H1 (cell line): Measurements from ENCODE around the gene CACNA1C. TPM values are rescaled to one million over a fixed set of nuclear protein-coding genes. Genes with fewer than 3 reads are reported as not detected.

Source experiments
- CTCF ChIA-PET: fragments of 300-600 bp; sonication (Branson Sonifier 250); formaldehyde crosslinking; loops from one replicate; lab custom pipeline; 2021; ENCODE audit not compliant: partially characterized antibody; lab: Charles Lee
- POLR2A ChIA-PET: fragments of 300-600 bp; sonication (Branson Sonifier 250); formaldehyde crosslinking; loops from one replicate; lab custom pipeline; 2021; ENCODE audit warnings: inconsistent platforms; ENCODE audit not compliant: partially characterized antibody; lab: Charles Lee
- DNase-seq, 2 experiments: peaks; one replicate each; pipeline versions ENCODE4 v3.0.0 to v3.0.0-alpha.2; 2010 to 2022; ENCODE audit warnings: low spot score in 2 of 2, low read depth in 1 of 2, mixed read lengths in 1 of 2
- FAIRE-seq: peaks from 2 replicates; lab custom pipeline; 2011; peaks lifted over from hg19 to GRCh38; lab: Jason Lieb, UNC
- H2AFZ ChIP-seq: 2 replicates; pipeline ENCODE4 v1.8.1; 2012; ENCODE audit warnings: low read length, inconsistent platforms
- H2AK5ac ChIP-seq: 2 replicates; pipeline ENCODE4 v1.6.1; 2013; ENCODE audit warnings: low read depth, low read length
- H2BK120ac ChIP-seq: replicated peaks from 2 replicates; pipeline ENCODE3; 2013; ENCODE audit warnings: low read depth, low read length, inconsistent platforms
- H2BK12ac ChIP-seq: 2 replicates; pipeline ENCODE4 v1.6.1; 2013; ENCODE audit warnings: low read depth, low read length
- H2BK15ac ChIP-seq: 2 replicates; pipeline ENCODE4 v1.6.1; 2013; ENCODE audit warnings: low read length
- H2BK20ac ChIP-seq: 2 replicates; pipeline ENCODE4 v1.6.1; 2013; ENCODE audit warnings: low read length
- H2BK5ac ChIP-seq: 2 replicates; pipeline ENCODE4 v1.6.1; 2013; ENCODE audit warnings: low read depth, low read length
- H3K14ac ChIP-seq: 2 replicates; pipeline ENCODE4 v1.6.1; 2013; ENCODE audit warnings: inconsistent platforms; ENCODE audit not compliant: insufficient read length
- H3K18ac ChIP-seq: 2 replicates; pipeline ENCODE4 v1.6.1; 2013; ENCODE audit warnings: low read length; ENCODE audit errors: extremely low read depth
- H3K23ac ChIP-seq: 2 replicates; pipeline ENCODE4 v1.6.1; 2013; ENCODE audit warnings: inconsistent platforms; ENCODE audit not compliant: insufficient read length
- H3K23me2 ChIP-seq: 2 replicates; pipeline ENCODE4 v1.6.1; 2013; ENCODE audit warnings: low read depth, low read length
- H3K27ac ChIP-seq: 2 replicates; pipeline ENCODE4 v1.6.1; 2011; ENCODE audit warnings: low read depth, low read length, inconsistent platforms
- H3K27me3 ChIP-seq, 4 experiments: replicated peaks in 1 of 4; 1 replicate in 1 of 4; 2 replicates in 3 of 4; pipeline versions ENCODE4 v1.6.1 to v1.8.1; 2011 to 2013; ENCODE audit warnings: low read length in 3 of 4, mild to moderate bottlenecking in 3 of 4, inconsistent platforms in 2 of 4, mixed read lengths in 2 of 4, moderate library complexity in 1 of 4; ENCODE audit not compliant: control insufficient read depth in 3 of 4, insufficient read depth in 3 of 4; ENCODE audit errors: extremely low read depth in 1 of 4
- H3K36me3 ChIP-seq, 4 experiments: 2 replicates each; pipeline versions ENCODE4 v1.6.1 to v1.8.1; 2011 to 2013; ENCODE audit warnings: mild to moderate bottlenecking in 4 of 4, low read length in 3 of 4, moderate library complexity in 2 of 4, control low read depth in 1 of 4, inconsistent platforms in 1 of 4; ENCODE audit not compliant: insufficient read depth in 4 of 4, control insufficient read depth in 2 of 4
- H3K4ac ChIP-seq: replicated peaks from 2 replicates; pipeline ENCODE3; 2013; ENCODE audit warnings: low read length, low read depth, mixed read lengths, inconsistent platforms; ENCODE audit not compliant: insufficient read length
- H3K4me1 ChIP-seq, 4 experiments: replicated peaks in 1 of 4; 1 replicate in 1 of 4; 2 replicates in 3 of 4; pipeline versions ENCODE4 v1.6.1 to v1.8.1; 2011 to 2013; ENCODE audit warnings: low read length in 3 of 4, inconsistent platforms in 2 of 4, mixed read lengths in 1 of 4; ENCODE audit not compliant: insufficient read depth in 4 of 4, control insufficient read depth in 3 of 4
- H3K4me2 ChIP-seq, 2 experiments: 2 replicates each; pipeline versions ENCODE4 v1.6.1 to v1.8.1; 2011 to 2013; ENCODE audit warnings: low read depth in 2 of 2, low read length in 2 of 2, control low read depth in 1 of 2, inconsistent platforms in 1 of 2, mild to moderate bottlenecking in 1 of 2; ENCODE audit not compliant: insufficient read depth in 1 of 2
- H3K4me3 ChIP-seq, 4 experiments: fragments of 200-600, 300-600 bp in 1 of 4; sonication (generic), shearing (Covaris generic), sonication (Bioruptor Twin) in 1 of 4; 2 replicates each; pipeline versions ENCODE4 v1.5.1 to v1.8.1; 2011 to 2016; ENCODE audit warnings: low read length in 4 of 4, low read depth in 3 of 4, control low read depth in 2 of 4, inconsistent platforms in 2 of 4, mild to moderate bottlenecking in 2 of 4, mixed read lengths in 1 of 4, moderate library complexity in 1 of 4; ENCODE audit not compliant: insufficient read depth in 2 of 4; ENCODE audit errors: extremely low read depth in 1 of 4
- H3K56ac ChIP-seq: replicated peaks from 2 replicates; pipeline ENCODE3; 2013; ENCODE audit warnings: low read depth, mild to moderate bottlenecking, mixed read lengths, low read length, inconsistent platforms; ENCODE audit not compliant: insufficient read length
- H3K79me1 ChIP-seq: 2 replicates; pipeline ENCODE4 v1.6.1; 2013; ENCODE audit warnings: low read depth, low read length, control low read depth
- H3K79me2 ChIP-seq, 2 experiments: 2 replicates each; pipeline versions ENCODE4 v1.6.1 to v1.8.1; 2012 to 2013; ENCODE audit warnings: low read length in 2 of 2, mild to moderate bottlenecking in 2 of 2, inconsistent platforms in 1 of 2; ENCODE audit not compliant: insufficient read depth in 2 of 2, control insufficient read depth in 1 of 2
- H3K9ac ChIP-seq, 4 experiments: replicated peaks in 1 of 4; 1 replicate in 1 of 4; 2 replicates in 3 of 4; pipeline versions ENCODE4 v1.6.1 to v1.8.1; 2011 to 2013; ENCODE audit warnings: low read depth in 3 of 4, low read length in 3 of 4, control low read depth in 2 of 4, mild to moderate bottlenecking in 2 of 4, moderate library complexity in 2 of 4, inconsistent platforms in 1 of 4; ENCODE audit errors: extremely low read depth in 1 of 4
- H3K9me3 ChIP-seq, 2 experiments: 2 replicates each; pipeline versions ENCODE4 v1.6.1 to v1.8.1; 2012 to 2013; ENCODE audit warnings: mild to moderate bottlenecking in 2 of 2, moderate library complexity in 2 of 2, control low read depth in 1 of 2, inconsistent platforms in 1 of 2, low read depth in 1 of 2, low read length in 1 of 2, mixed read lengths in 1 of 2; ENCODE audit not compliant: insufficient read depth in 2 of 2
- H4K20me1 ChIP-seq, 2 experiments: replicated peaks in 1 of 2; 2 replicates each; pipeline versions ENCODE3 to v1.8.1; 2011 to 2013; ENCODE audit warnings: inconsistent platforms in 2 of 2, low read length in 2 of 2, mild to moderate bottlenecking in 1 of 2; ENCODE audit not compliant: insufficient read depth in 2 of 2, control insufficient read depth in 1 of 2
- H4K5ac ChIP-seq: 2 replicates; pipeline ENCODE4 v1.6.1; 2013; ENCODE audit warnings: low read length, low read depth, mixed read lengths, inconsistent platforms; ENCODE audit not compliant: insufficient read length
- H4K8ac ChIP-seq: 2 replicates; pipeline ENCODE4 v1.8.0; 2013; ENCODE audit warnings: mild to moderate bottlenecking, moderate library complexity, low read length, inconsistent platforms; ENCODE audit not compliant: insufficient read depth; ENCODE audit errors: extremely low read depth
- H4K91ac ChIP-seq: replicated peaks from 2 replicates; pipeline ENCODE3; 2013; ENCODE audit warnings: low read length, mixed read lengths, inconsistent platforms; ENCODE audit not compliant: insufficient read length
- EP300 ChIP-seq, 2 experiments: IDR thresholded peaks; 1 replicate in 1 of 2; 2 replicates in 1 of 2; pipeline ENCODE4 v1.6.1; 2011 to 2012; ENCODE audit warnings: low read depth in 2 of 2, low read length in 2 of 2, mild to moderate bottlenecking in 2 of 2, borderline replicate concordance in 1 of 2, inconsistent platforms in 1 of 2, moderate library complexity in 1 of 2
- TEAD4 ChIP-seq: IDR thresholded peaks from 2 replicates; pipeline ENCODE4 v1.6.1; 2012; ENCODE audit warnings: low read depth, low read length, inconsistent platforms, mixed read lengths
- WGBS, 2 experiments: shearing (Covaris generic) in 1 of 2; methylation state at CpG; one replicate each; pipeline versions ENCODE4 v1.1.6 to v1.1.7; 2013 to 2015; ENCODE audit warnings: low lambda C conversion rate in 2 of 2, mixed read lengths in 2 of 2, inconsistent platforms in 1 of 2, low coverage in 1 of 2, missing lambda C conversion rate in 1 of 2; ENCODE audit not compliant: insufficient replicate concordance in 2 of 2, insufficient coverage in 1 of 2, insufficient read length in 1 of 2; ENCODE audit errors: extremely low coverage in 1 of 2, missing lambda C conversion rate in 1 of 2; 5-methylcytosine and 5-hydroxymethylcytosine counted together
- polyA plus RNA-seq, 7 experiments: library from polyadenylated mRNA; depleted of rRNA in 3 of 7; stranded (reverse) in 5 of 7; unstranded in 2 of 7; fragments of >200 nt in 5 of 7; fragments of 200-250 nt in 2 of 7; gene quantifications; 1 replicate in 5 of 7; 2 replicates in 1 of 7; 4 replicates in 1 of 7; pipeline versions ENCODE4 v1.2.1 to v1.2.3, GENCODE V29; 2011 to 2013; ENCODE audit warnings: missing spikeins in 2 of 7, mixed read lengths in 2 of 7
- total RNA-seq: library from RNA; stranded (reverse); fragmentation: NEBNext Ultra II Directional; extraction: Animal tissue kit (Norgen Biotek cat#: 25700); gene quantifications from 2 replicates; pipeline ENCODE4 v1.2.1, GENCODE V29; 2021

The CACNA1C gene
- total and polyA plus RNA-seq, 2 of the 8 experiments (the other 6 are each of a cell fraction or from before 2014, with no cell fraction given), result 1.3 TPM

GRCh38 chr12:2023365-2023764 lies 29.4 kb upstream of the CACNA1C start:
- H2AK5ac ChIP-seq, result no peak overlapping the region
- DNase-seq, result no peak
- H2AFZ ChIP-seq, result no peak overlapping the region
- no peak overlapping the region for H3K4me3 ChIP-seq
- peak; percentile 44; the same call in 1 of the 2 replicates for TF ChIP-seq TEAD4
- TF ChIP-seq EP300 (IDR thresholded peaks at IDR 0.05; ENCODE audit: borderline replicate concordance in 1 of 2, low read depth in 2 of 2, low read length in 2 of 2), result no peak
- TF ChIP-seq, all 59 proteins: peak for 1
- no peak overlapping the region for H3K23ac ChIP-seq
- H3K56ac ChIP-seq, result no peak overlapping the region
- no peak overlapping the region for H4K5ac ChIP-seq
- no peak overlapping the region for H2BK120ac ChIP-seq
- no peaks in the 10 kb centered on the region for H3K9me3 ChIP-seq
- no peak overlapping the region for H2BK20ac ChIP-seq
- no peaks in the 10 kb centered on the region; a peak in 1 of 8 replicates for H3K36me3 ChIP-seq
- 64% methylated on average over 3 of the region's 3 CpGs; no CpG with 5 or more reads in 1 of the 2 experiments for WGBS, 2 experiments
- H3K79me1 ChIP-seq, result no peaks in the 10 kb centered on the region
- H2BK15ac ChIP-seq, result no peak overlapping the region
- no peak overlapping the region for H3K27ac ChIP-seq
- no peak for FAIRE-seq
- H3K18ac ChIP-seq, result no peak overlapping the region
- no peaks in the 10 kb centered on the region for H3K27me3 ChIP-seq
- ChIA-PET POLR2A (interaction anchor here (1.1 to 1.5 kb wide), 3 partner anchors 10 to 20 kb away, joined by 3 to 4 read pairs (median 3); no protein-coding TSS in a partner anchor), CTCF (interaction anchor here (0.9 to 6.3 kb wide), 7 partner anchors 10 to 560 kb away, joined by 3 to 41 read pairs (median 6); no protein-coding TSS in a partner anchor)
- H4K91ac ChIP-seq, result no peak overlapping the region
- no peak overlapping the region for H3K9ac ChIP-seq
- H3K4ac ChIP-seq, result no peak overlapping the region
- H3K79me2 ChIP-seq, result no peaks in the 10 kb centered on the region
- no peak overlapping the region for H2BK5ac ChIP-seq
- no peaks in the 10 kb centered on the region for H4K20me1 ChIP-seq
- H3K4me1 ChIP-seq, result peaks cover 0 to 2% (median 1%) of the 10 kb centered on the region in 4 experiments; a peak in 2 of 7 replicates
- no peak overlapping the region for H4K8ac ChIP-seq
- no peaks in the 10 kb centered on the region for H3K23me2 ChIP-seq
- no peak overlapping the region for H3K14ac ChIP-seq
- no peak overlapping the region for H2BK12ac ChIP-seq
- no peak overlapping the region for H3K4me2 ChIP-seq
